GM19240 (cell line): ENCODE results near the gene ANKS1B.
"Not testable (repeated sequence)": the region's sequence is repeated elsewhere in the genome, so short reads cannot be mapped to it uniquely, and the experiment has no call there.

Source experiments
- DNase-seq: peaks from one replicate; pipeline ENCODE4 v3.0.0; 2011; ENCODE audit warnings: low spot score; ENCODE audit not compliant: insufficient read length

Gene ANKS1B

GRCh38 chr12:99765469-99766114, 219.1 kb downstream of the ANKS1B start:
- no peak for DNase-seq

- DNase-seq: no peak
Observed at GRCh38 chr12:99759444-99759843, 225.3 kb downstream of the ANKS1B start.

GRCh38 chr12:99758997-99759396, 225.7 kb downstream of the ANKS1B start:
- DNase-seq: no peak

- no peak for DNase-seq
Observed at GRCh38 chr12:99752740-99753139, 232.0 kb downstream of the ANKS1B start.

- DNase-seq: no peak
Observed at GRCh38 chr12:99746538-99746937, 238.2 kb downstream of the ANKS1B start.

GRCh38 chr12:99745895-99746294, 238.8 kb downstream of the ANKS1B start:
- DNase-seq: no peak

GRCh38 chr12:99745121-99745520, 239.6 kb downstream of the ANKS1B start:
- no peak for DNase-seq

- no peak for DNase-seq
Observed at GRCh38 chr12:99736760-99737269, 247.9 kb downstream of the ANKS1B start.

GRCh38 chr12:99732131-99732530, 252.6 kb downstream of the ANKS1B start:
- no peak for DNase-seq

- DNase-seq: no peak
Observed at GRCh38 chr12:99722690-99723486, 261.8 kb downstream of the ANKS1B start.

- no peak for DNase-seq
Observed at GRCh38 chr12:99721715-99722275, 262.9 kb downstream of the ANKS1B start.

- DNase-seq: not testable (repeated sequence)
Observed at GRCh38 chr12:99720083-99720465, 264.7 kb downstream of the ANKS1B start.

GRCh38 chr12:99719411-99720082, 265.2 kb downstream of the ANKS1B start:
- not testable (repeated sequence) for DNase-seq

GRCh38 chr12:99715841-99716510, 268.8 kb downstream of the ANKS1B start:
- not testable (repeated sequence) for DNase-seq

GRCh38 chr12:99714921-99715320, 269.8 kb downstream of the ANKS1B start:
- DNase-seq: not testable (repeated sequence)

- DNase-seq: no peak
Observed at GRCh38 chr12:99713946-99714520, 270.7 kb downstream of the ANKS1B start.

- DNase-seq: no peak
Observed at GRCh38 chr12:99712281-99712680, 272.5 kb downstream of the ANKS1B start.

- DNase-seq: no peak
Observed at GRCh38 chr12:99711246-99711645, 273.5 kb downstream of the ANKS1B start.

GRCh38 chr12:99709619-99710018, 275.1 kb downstream of the ANKS1B start:
- DNase-seq: no peak

GRCh38 chr12:99709116-99709515, 275.6 kb downstream of the ANKS1B start:
- DNase-seq: no peak

- no peak for DNase-seq
Observed at GRCh38 chr12:99707883-99708282, 276.9 kb downstream of the ANKS1B start.
